Endothelial cell of umbilical vein (primary cell): ENCODE measurements around the gene NTN4. TPM values are rescaled to one million over a fixed set of nuclear protein-coding genes. Genes with fewer than 3 reads are reported as not detected.
"Not testable (repeated sequence)": the region's sequence is repeated elsewhere in the genome, so short reads cannot be mapped to it uniquely, and the experiment has no call there.

Experiments used
- BruUV-seq: library from RNA; stranded (reverse); fragments of 400-500 nt; replicated peaks from 2 replicates; lab custom pipeline; 2021; lab: Mats Ljungman, UMichigan
- CTCF ChIA-PET: fragments of 300-600, 350-600 bp; sonication (Branson Sonifier 250); formaldehyde crosslinking; loops from one replicate; lab custom pipeline; 2021; ENCODE audit warnings: antibody characterized with exemption, inconsistent platforms; lab: Charles Lee
- POLR2A ChIA-PET: fragments of 300-600, 350-600 bp; sonication (Branson Sonifier 250); formaldehyde crosslinking; loops from one replicate; lab custom pipeline; 2021; ENCODE audit warnings: antibody characterized with exemption, inconsistent platforms; lab: Charles Lee
- DNase-seq: peaks from one replicate; pipeline ENCODE4 v3.0.0-alpha.2; 2011; ENCODE audit warnings: low read depth, low spot score
- FAIRE-seq: peaks from 2 replicates; lab custom pipeline; 2011; peaks lifted over from hg19 to GRCh38; lab: Jason Lieb, UNC
- H2AFZ ChIP-seq: 2 replicates; pipeline ENCODE4 v1.6.0; 2012; ENCODE audit warnings: low read depth, low read length, control low read depth, inconsistent platforms
- H3K27ac ChIP-seq: 2 replicates; pipeline ENCODE4 v1.5.1; 2011; ENCODE audit warnings: low read depth, mild to moderate bottlenecking, control low read depth, low read length, moderate library complexity; ENCODE audit not compliant: insufficient read depth
- H3K27me3 ChIP-seq, 2 experiments: 2 replicates each; pipeline versions ENCODE4 v1.6.0 to v1.6.1; 2011; ENCODE audit warnings: low read length in 2 of 2, mixed read lengths in 1 of 2; ENCODE audit not compliant: control insufficient read depth in 2 of 2, insufficient read depth in 2 of 2
- H3K36me3 ChIP-seq, 2 experiments: 2 replicates in 1 of 2; 3 replicates in 1 of 2; pipeline ENCODE4 v1.5.1; 2011; ENCODE audit warnings: low read length in 2 of 2, mild to moderate bottlenecking in 1 of 2, moderate library complexity in 1 of 2; ENCODE audit not compliant: control insufficient read depth in 2 of 2, insufficient read depth in 2 of 2; ENCODE audit errors: extremely low read depth in 1 of 2
- H3K4me1 ChIP-seq: 3 replicates; pipeline ENCODE4 v1.5.1; 2011; ENCODE audit warnings: mild to moderate bottlenecking, low read length; ENCODE audit not compliant: control insufficient read depth, insufficient read depth; ENCODE audit errors: extremely low read depth
- H3K4me2 ChIP-seq: 2 replicates; pipeline ENCODE4 v1.6.1; 2011; ENCODE audit warnings: low read length, control low read depth, mixed read lengths; ENCODE audit not compliant: insufficient read depth
- H3K4me3 ChIP-seq, 3 experiments: fragments of 200-600 bp in 1 of 3; sonication (generic), shearing (Covaris generic) in 1 of 3; replicated peaks in 1 of 3; 2 replicates each; pipeline ENCODE4 v1.5.1; 2011 to 2016; ENCODE audit warnings: control low read depth in 3 of 3, low read length in 3 of 3, mild to moderate bottlenecking in 2 of 3, inconsistent platforms in 1 of 3, low read depth in 1 of 3, moderate library complexity in 1 of 3; ENCODE audit not compliant: insufficient read depth in 1 of 3
- H3K79me2 ChIP-seq: 2 replicates; pipeline ENCODE4 v1.6.0; 2012; ENCODE audit warnings: low read length, inconsistent platforms; ENCODE audit not compliant: control insufficient read depth, insufficient read depth
- H3K9ac ChIP-seq: replicated peaks from 2 replicates; pipeline ENCODE3; 2011; ENCODE audit warnings: low read length, control low read depth; ENCODE audit not compliant: insufficient read depth; ENCODE audit errors: extremely low read depth
- H3K9me1 ChIP-seq: replicated peaks from 3 replicates; pipeline ENCODE4 v1.6.0; 2011; ENCODE audit warnings: mild to moderate bottlenecking, low read length; ENCODE audit not compliant: control insufficient read depth, insufficient read depth; ENCODE audit errors: extremely low read depth
- H3K9me3 ChIP-seq: replicated peaks from 2 replicates; pipeline ENCODE4 v1.5.1; 2012; ENCODE audit warnings: low read length, inconsistent platforms; ENCODE audit not compliant: control insufficient read depth, insufficient read depth
- H4K20me1 ChIP-seq: replicated peaks from 2 replicates; pipeline ENCODE3; 2011; ENCODE audit warnings: mild to moderate bottlenecking, low read length; ENCODE audit not compliant: control insufficient read depth, insufficient read depth; ENCODE audit errors: extremely low read depth
- CTCF ChIP-seq, 2 donors: IDR thresholded peaks; 1 replicate in 1 of 2; 2 replicates in 1 of 2; pipeline ENCODE4 v1.5.1; 2011; ENCODE audit warnings: low read length in 2 of 2, mild to moderate bottlenecking in 2 of 2, moderate library complexity in 2 of 2, control low read depth in 1 of 2, inconsistent platforms in 1 of 2, low read depth in 1 of 2; ENCODE audit not compliant: insufficient read depth in 1 of 2; ENCODE audit errors: extremely low read depth in 1 of 2
- EZH2 ChIP-seq: IDR thresholded peaks from 2 replicates; pipeline ENCODE4 v1.6.1; 2012; ENCODE audit warnings: borderline replicate concordance, low read depth, mild to moderate bottlenecking, moderate library complexity, low read length, inconsistent platforms; ENCODE audit not compliant: severe bottlenecking
- FOS ChIP-seq: IDR thresholded peaks from 2 replicates; pipeline ENCODE4 v1.6.1; 2011; ENCODE audit warnings: mild to moderate bottlenecking, low read length, moderate library complexity, borderline replicate concordance; ENCODE audit not compliant: insufficient read depth
- GATA2 ChIP-seq: IDR thresholded peaks from 2 replicates; pipeline ENCODE4 v1.7.0; 2011; ENCODE audit warnings: low read depth, mild to moderate bottlenecking, moderate library complexity, mixed read lengths, low read length; ENCODE audit not compliant: insufficient read length, insufficient read depth
- JUN ChIP-seq: IDR thresholded peaks from 2 replicates; pipeline ENCODE4 v1.6.1; 2011; ENCODE audit warnings: borderline replicate concordance, low read depth; ENCODE audit not compliant: insufficient read length, insufficient read depth
- MAX ChIP-seq: IDR thresholded peaks from 2 replicates; pipeline ENCODE4 v1.6.1; 2011; ENCODE audit not compliant: insufficient read depth, insufficient read length
- MYC ChIP-seq: IDR thresholded peaks from one replicate; pipeline ENCODE4 v1.6.1; 2011; ENCODE audit warnings: mild to moderate bottlenecking, low read depth, low read length
- POLR2A ChIP-seq: IDR thresholded peaks from 2 replicates; pipeline ENCODE4 v1.6.1; 2012; ENCODE audit warnings: low read depth, mild to moderate bottlenecking, control low read depth, low read length
- POLR2AphosphoS5 ChIP-seq: IDR thresholded peaks from 2 replicates; pipeline ENCODE4 v1.6.1; 2012; ENCODE audit warnings: low read depth, mild to moderate bottlenecking, control low read depth, low read length, moderate library complexity; ENCODE audit not compliant: insufficient read depth
- dilution Hi-C: fragments of 300-500 bp; cut with MboI; formaldehyde crosslinking; loops from one replicate; pipeline ENCODE4 v1.15.0; 2019; ENCODE audit warnings: low sequenced_read_pairs; ENCODE audit not compliant: extremely low pct_ligation_motif_present
- intact Hi-C: fragments of 100-400 bp; cut with micrococcal nuclease; formaldehyde crosslinking; loops from one replicate; pipeline ENCODE4 v1.10.0; 2022
- polyA plus RNA-seq, 4 experiments: library from polyadenylated mRNA; depleted of rRNA in 3 of 4; stranded (reverse) in 3 of 4; unstranded in 1 of 4; fragments of >200 nt; gene quantifications; 2 replicates each; pipeline versions ENCODE4 v1.2.1 to v1.2.3, GENCODE V29; 2011 to 2012; ENCODE audit warnings: missing spikeins in 1 of 4
- total RNA-seq: library from RNA; stranded (reverse); gene quantifications from 2 replicates; pipeline ENCODE4 v1.2.3, GENCODE V29; 2021

Gene NTN4
- total and polyA plus RNA-seq, 2 donors (not counting 3 experiments of a cell fraction or from before 2014, with no cell fraction given) = 120 to 317 TPM

- FAIRE-seq = no peak
- intact Hi-C loops = no loop called here
- no peak overlapping the region for H3K4me2 ChIP-seq
Observed at GRCh38 chr12:95755261-95755865, 35.2 kb downstream of the NTN4 start.

GRCh38 chr12:95746062-95746461 is 44.5 kb downstream of the NTN4 start:
- dilution Hi-C loops, H3K79me2 ChIP-seq, H3K9me3 ChIP-seq, FAIRE-seq, DNase-seq, H3K27me3 ChIP-seq, H2AFZ ChIP-seq, H3K9ac ChIP-seq, intact Hi-C loops, H4K20me1 ChIP-seq, H3K4me2 ChIP-seq, H3K27ac ChIP-seq, H3K9me1 ChIP-seq, H3K36me3 ChIP-seq, POLR2A ChIA-PET, H3K4me3 ChIP-seq, H3K4me1 ChIP-seq, BruUV-seq: not testable (repeated sequence)
- CTCF ChIA-PET = interaction anchor here (1.2 kb wide), 1 partner anchor 65 kb away, joined by 3 read pairs; no protein-coding TSS in a partner anchor

More at GRCh38 chr12:95755261-95755865, 35.2 kb downstream of the NTN4 start:
- H4K20me1 ChIP-seq = no peaks in the 10 kb centered on the region
- H3K27me3 ChIP-seq = no peaks in the 10 kb centered on the region
- H3K36me3 ChIP-seq = peaks cover 0 to 7% of the 10 kb centered on the region in 2 experiments
- no TSS peak for BruUV-seq
- H3K9me3 ChIP-seq = no peaks in the 10 kb centered on the region
- no peaks in the 10 kb centered on the region for H3K4me1 ChIP-seq
- H3K79me2 ChIP-seq = no peaks in the 10 kb centered on the region
- H3K27ac ChIP-seq = no peak overlapping the region
- CTCF ChIA-PET = no interaction called here
- no peak overlapping the region for H3K9ac ChIP-seq
- no peak overlapping the region for H3K4me3 ChIP-seq
- H3K9me1 ChIP-seq = no peaks in the 10 kb centered on the region
- no peak overlapping the region for H2AFZ ChIP-seq
- dilution Hi-C loops = no loop called here
- no peak for DNase-seq
- POLR2A ChIA-PET = no interaction called here
- TF ChIP-seq POLR2A = no peak
- TF ChIP-seq FOS = no peak
- TF ChIP-seq EZH2 = no peak
- TF ChIP-seq CTCF (IDR thresholded peaks at IDR 0.05; ENCODE audit: extremely low read depth in 1 of 2, insufficient read depth in 1 of 2, low read depth in 1 of 2, low read length in 2 of 2) = no peak
- no peak for TF ChIP-seq MYC
- TF ChIP-seq POLR2AphosphoS5 = no peak
- TF ChIP-seq JUN = no peak
- TF ChIP-seq MAX = no peak
- TF ChIP-seq GATA2 = no peak
